NCI-H446 treated with DMSO at 0.1 percent for 48 hours (cell line): ENCODE measurements around the gene NLRP6.
"Not testable (repeated sequence)": the region's sequence is repeated elsewhere in the genome, so short reads cannot be mapped to it uniquely, and the experiment has no call there.

Source experiments
- DNase-seq: peaks from one replicate; lab custom pipeline; 2025; lab: John Stamatoyannopoulos, UW

The NLRP6 gene

GRCh38 chr11:256952-257737 is 21.1 kb upstream of the NLRP6 start:
- DNase-seq: no peak

- no peak for DNase-seq
Measured at GRCh38 chr11:257766-258493, 20.3 kb upstream of the NLRP6 start.

GRCh38 chr11:259413-259812 is 18.8 kb upstream of the NLRP6 start:
- no peak for DNase-seq

- DNase-seq: no peak
Measured at GRCh38 chr11:261624-262023, 16.6 kb upstream of the NLRP6 start.

- no peak for DNase-seq
Measured at GRCh38 chr11:266676-267439, 11.3 kb upstream of the NLRP6 start.

GRCh38 chr11:267491-267994 is 10.7 kb upstream of the NLRP6 start:
- DNase-seq: no peak

GRCh38 chr11:268716-269145 is 9.5 kb upstream of the NLRP6 start:
- DNase-seq: not testable (repeated sequence)

- no peak for DNase-seq
Measured at GRCh38 chr11:269146-269890, 8.9 kb upstream of the NLRP6 start.

GRCh38 chr11:270451-271318 is 7.5 kb upstream of the NLRP6 start:
- DNase-seq: no peak

GRCh38 chr11:271319-271715 is 6.9 kb upstream of the NLRP6 start:
- DNase-seq: no peak

GRCh38 chr11:272195-272930 is 5.8 kb upstream of the NLRP6 start:
- DNase-seq: no peak

- no peak for DNase-seq
Measured at GRCh38 chr11:272931-273198, 5.3 kb upstream of the NLRP6 start.

- DNase-seq: no peak
Measured at GRCh38 chr11:276219-276618, 2.0 kb upstream of the NLRP6 start.

- DNase-seq: no peak
Measured at GRCh38 chr11:279040-279965, 1.1 kb downstream of the NLRP6 start.

- no peak for DNase-seq
Measured at GRCh38 chr11:279966-280705, 1.9 kb downstream of the NLRP6 start.

GRCh38 chr11:280706-281485 is 2.7 kb downstream of the NLRP6 start:
- no peak for DNase-seq

GRCh38 chr11:281486-282161 is 3.4 kb downstream of the NLRP6 start:
- DNase-seq: no peak
